ENCODE data around the gene COLGALT1. TPM values are rescaled to one million over a fixed set of nuclear protein-coding genes. Genes with fewer than 3 reads are reported as not detected.

Gene COLGALT1
- total and polyA plus RNA-seq, 10 of the 15 experiments (the other 5 are each of a cell fraction or from before 2014, with no cell fraction given): 1.2 to 78.8 (median 29.8) TPM

- peak; percentile 88 for TF ChIP-seq MYC (IDR thresholded peaks at IDR 0.05; ENCODE audit: insufficient read depth, insufficient read length, insufficient replicate concordance, low read length, severe bottlenecking)
- no peak for TF ChIP-seq BMI1 (IDR thresholded peaks at IDR 0.05; ENCODE audit: borderline replicate concordance)
- TF ChIP-seq IKZF1 (conservative IDR thresholded peaks at IDR 0.05): peak; percentile 82
- TF ChIP-seq, protein P1, sequence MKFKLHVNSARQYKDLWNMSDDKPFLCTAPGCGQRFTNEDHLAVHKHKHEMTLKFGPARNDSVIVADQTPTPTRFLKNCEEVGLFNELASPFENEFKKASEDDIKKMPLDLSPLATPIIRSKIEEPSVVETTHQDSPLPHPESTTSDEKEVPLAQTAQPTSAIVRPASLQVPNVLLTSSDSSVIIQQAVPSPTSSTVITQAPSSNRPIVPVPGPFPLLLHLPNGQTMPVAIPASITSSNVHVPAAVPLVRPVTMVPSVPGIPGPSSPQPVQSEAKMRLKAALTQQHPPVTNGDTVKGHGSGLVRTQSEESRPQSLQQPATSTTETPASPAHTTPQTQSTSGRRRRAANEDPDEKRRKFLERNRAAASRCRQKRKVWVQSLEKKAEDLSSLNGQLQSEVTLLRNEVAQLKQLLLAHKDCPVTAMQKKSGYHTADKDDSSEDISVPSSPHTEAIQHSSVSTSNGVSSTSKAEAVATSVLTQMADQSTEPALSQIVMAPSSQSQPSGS (IDR thresholded peaks at IDR 0.05; ENCODE audit: low read length): no peak
- peak; percentile 88 for TF ChIP-seq POLR2A (IDR thresholded peaks at IDR 0.05; ENCODE audit: low read depth, low read length)
- peak; percentile 46 for TF ChIP-seq SP1 (IDR thresholded peaks at IDR 0.05; ENCODE audit: low read depth, low read length)
- TF ChIP-seq STAT1 (conservative IDR thresholded peaks at IDR 0.05): 0 out of 2 replicates have a peak, but pooled peaks have one; percentile 62
- no peak for TF ChIP-seq RFX5 (IDR thresholded peaks at IDR 0.05; ENCODE audit: low read depth, low read length)
- peak; percentile 38; the same call in 1 of the 2 replicates for TF ChIP-seq MXI1 (IDR thresholded peaks at IDR 0.05; ENCODE audit: low read depth, low read length)
- peak; percentile 55; the same call in 1 of the 2 replicates for TF ChIP-seq POLR2AphosphoS5 (IDR thresholded peaks at IDR 0.05; ENCODE audit: low read length)
- TF ChIP-seq NRF1 (conservative IDR thresholded peaks at IDR 0.05; ENCODE audit: low read depth, low read length): peak; percentile 66
- TF ChIP-seq E2F4 (IDR thresholded peaks at IDR 0.05; ENCODE audit: low read depth, low read length): no peak
- peak; percentile 53 for TF ChIP-seq RUNX3 (IDR thresholded peaks at IDR 0.05; ENCODE audit: low read length)
- peak; percentile 89 for TF ChIP-seq SMARCA5 (IDR thresholded peaks at IDR 0.05)
- peak; percentile 91 for TF ChIP-seq LARP7 (IDR thresholded peaks at IDR 0.05)
- peak; percentile 71; the same call in 1 of the 2 replicates for TF ChIP-seq NR2C1 (IDR thresholded peaks at IDR 0.05)
- peak; percentile 49 to 76; a peak in 3 of 4 replicates for TF ChIP-seq BHLHE40 (IDR thresholded peaks at IDR 0.05; ENCODE audit: borderline replicate concordance in 1 of 2, low read depth in 2 of 2, low read length in 1 of 2)
- TF ChIP-seq NR2F1 (conservative IDR thresholded peaks at IDR 0.05): peak; percentile 73
- 0 out of 2 replicates have a peak, but pooled peaks have one; percentile 56 for TF ChIP-seq TARDBP (IDR thresholded peaks at IDR 0.05; ENCODE audit: borderline replicate concordance)
- peak; percentile 8; the same call in 1 of the 2 replicates for TF ChIP-seq GATAD2B (conservative IDR thresholded peaks at IDR 0.05; ENCODE audit: low read depth)
- peak; percentile 19; the same call in 1 of the 2 replicates for TF ChIP-seq SMC3 (IDR thresholded peaks at IDR 0.05; ENCODE audit: borderline replicate concordance, low read length)
- TF ChIP-seq CTCF (IDR thresholded peaks at IDR 0.05 in 2 of 3, conservative IDR thresholded peaks at IDR 0.05 in 1 of 3; ENCODE audit: control insufficient read depth in 2 of 3, extremely low read depth in 1 of 3, insufficient read depth in 1 of 3, low read depth in 3 of 3, low read length in 3 of 3): peak; percentile 48 to 56 (median 51); a peak in 4 of 6 replicates
- TF ChIP-seq MAX (IDR thresholded peaks at IDR 0.05; ENCODE audit: low read depth, low read length): peak; percentile 80
- no peak for TF ChIP-seq PML (IDR thresholded peaks at IDR 0.05; ENCODE audit: low read length)
- 0 out of 2 replicates have a peak, but pooled peaks have one; percentile 31 for TF ChIP-seq YY1 (IDR thresholded peaks at IDR 0.05; ENCODE audit: low read depth, low read length)
- peak; percentile 75; the same call in 1 of the 2 replicates for TF ChIP-seq BACH1 (IDR thresholded peaks at IDR 0.05; ENCODE audit: borderline replicate concordance)
- peak; percentile 59; the same call in 1 of the 2 replicates for TF ChIP-seq ZNF207 (IDR thresholded peaks at IDR 0.05; ENCODE audit: borderline replicate concordance)
- peak; percentile 58 for TF ChIP-seq KLF5 (IDR thresholded peaks at IDR 0.05; ENCODE audit: partially characterized antibody)
Observed at GRCh38 chr19:17605761-17606589, 50.5 kb downstream of the COLGALT1 start (continued).

All from GM12878 (cell line).